Adrenal gland (tissue), 5 donors: ENCODE results near the gene DNAH2.

Experiments used
- POLR2A ChIP-seq, 2 donors: fragments of 450-650 bp; IDR thresholded peaks; one replicate each; pipeline ENCODE4 v1.6.1; 2017; ENCODE audit warnings: antibody characterized with exemption in 2 of 2, mild to moderate bottlenecking in 2 of 2, moderate library complexity in 1 of 2
- TF ChIP-seq, protein P1 (sequence below), 6 experiments: fragments of 450-650 bp in 4 of 6; fragments of 200-600 bp in 2 of 6; sonication (generic) in 1 of 6; IDR thresholded peaks; 1 replicate in 5 of 6; 2 replicates in 1 of 6; pipeline versions ENCODE4 v1.5.1 to v1.8.0; 2016 to 2021; ENCODE audit warnings: antibody characterized with exemption in 6 of 6, mild to moderate bottlenecking in 2 of 6, moderate library complexity in 1 of 6
- donor health status: DM: no; HTN: no; CAD: no.

DNA sequence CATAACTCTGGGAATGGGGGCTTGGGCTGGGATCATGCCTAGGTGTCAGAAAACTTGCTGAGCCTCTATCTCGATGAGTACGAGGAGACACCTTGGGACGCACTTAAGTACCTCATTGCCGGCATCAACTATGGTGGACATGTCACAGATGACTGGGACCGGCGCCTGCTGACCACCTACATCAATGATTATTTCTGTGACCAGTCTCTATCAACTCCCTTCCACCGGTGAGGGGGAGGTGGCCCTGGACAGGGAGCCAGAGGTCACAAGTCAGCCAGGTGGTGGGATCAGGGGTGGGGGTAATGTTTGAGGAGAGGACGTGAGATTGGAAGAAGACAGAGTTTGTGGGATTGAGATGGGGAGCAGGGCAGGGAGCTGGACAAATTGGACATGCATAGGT lies 113.1 kb downstream of the DNAH2 start:
- TF ChIP-seq POLR2A (IDR thresholded peaks at IDR 0.05) = no peak
- TF ChIP-seq, protein P1, sequence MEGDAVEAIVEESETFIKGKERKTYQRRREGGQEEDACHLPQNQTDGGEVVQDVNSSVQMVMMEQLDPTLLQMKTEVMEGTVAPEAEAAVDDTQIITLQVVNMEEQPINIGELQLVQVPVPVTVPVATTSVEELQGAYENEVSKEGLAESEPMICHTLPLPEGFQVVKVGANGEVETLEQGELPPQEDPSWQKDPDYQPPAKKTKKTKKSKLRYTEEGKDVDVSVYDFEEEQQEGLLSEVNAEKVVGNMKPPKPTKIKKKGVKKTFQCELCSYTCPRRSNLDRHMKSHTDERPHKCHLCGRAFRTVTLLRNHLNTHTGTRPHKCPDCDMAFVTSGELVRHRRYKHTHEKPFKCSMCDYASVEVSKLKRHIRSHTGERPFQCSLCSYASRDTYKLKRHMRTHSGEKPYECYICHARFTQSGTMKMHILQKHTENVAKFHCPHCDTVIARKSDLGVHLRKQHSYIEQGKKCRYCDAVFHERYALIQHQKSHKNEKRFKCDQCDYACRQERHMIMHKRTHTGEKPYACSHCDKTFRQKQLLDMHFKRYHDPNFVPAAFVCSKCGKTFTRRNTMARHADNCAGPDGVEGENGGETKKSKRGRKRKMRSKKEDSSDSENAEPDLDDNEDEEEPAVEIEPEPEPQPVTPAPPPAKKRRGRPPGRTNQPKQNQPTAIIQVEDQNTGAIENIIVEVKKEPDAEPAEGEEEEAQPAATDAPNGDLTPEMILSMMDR (IDR thresholded peaks at IDR 0.05) = no peak
